GM19324 (cell line): ENCODE data around the gene POGK.

Experiments
- ATAC-seq: cut with Tn5 transposase; IDR thresholded peaks from one replicate; pipeline ENCODE4 v1.9.1; 2021; ENCODE audit warnings: mild to moderate bottlenecking, moderate library complexity; ENCODE audit not compliant: unreplicated experiment, low FRiP score

The POGK gene

DNA sequence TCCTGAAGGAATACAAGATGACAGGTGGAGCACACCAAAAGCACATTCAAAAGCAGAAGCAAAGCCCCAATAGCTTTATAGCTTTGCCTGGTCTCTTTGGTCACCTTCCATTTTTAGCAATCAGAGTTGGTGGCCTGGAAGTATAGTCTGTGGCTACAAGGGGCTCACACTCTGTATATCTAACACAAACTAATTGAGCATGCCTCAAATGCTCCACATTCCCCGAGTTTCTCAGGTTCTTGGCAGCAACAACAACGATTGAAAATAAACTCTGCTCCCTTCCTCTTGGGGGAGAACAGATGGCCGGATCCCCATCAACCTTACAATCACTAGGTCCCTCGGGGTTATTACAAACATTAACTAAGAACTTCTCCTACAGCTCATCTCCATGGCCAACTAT, 61.7 kb downstream of the POGK start:
- no peak for ATAC-seq

DNA sequence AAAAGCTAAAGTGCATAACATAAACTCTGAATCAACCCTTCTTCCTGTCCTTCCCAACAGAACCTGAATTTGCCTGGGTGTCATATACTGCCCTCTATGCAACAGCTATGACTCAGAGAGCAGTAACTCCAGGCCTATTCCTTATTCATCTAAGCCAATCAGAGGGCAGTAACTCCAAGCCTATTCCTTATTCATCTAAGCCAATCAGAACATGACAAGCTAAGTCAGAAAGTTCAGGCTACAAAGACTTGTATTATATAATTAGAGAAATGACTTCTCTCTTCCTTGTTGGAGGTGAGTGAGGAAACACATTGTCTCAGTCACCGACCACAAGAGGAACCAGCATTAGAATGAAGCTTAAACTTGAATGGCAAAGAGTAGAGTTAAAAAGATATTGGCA, 63.0 kb downstream of the POGK start:
- ATAC-seq = no peak

DNA sequence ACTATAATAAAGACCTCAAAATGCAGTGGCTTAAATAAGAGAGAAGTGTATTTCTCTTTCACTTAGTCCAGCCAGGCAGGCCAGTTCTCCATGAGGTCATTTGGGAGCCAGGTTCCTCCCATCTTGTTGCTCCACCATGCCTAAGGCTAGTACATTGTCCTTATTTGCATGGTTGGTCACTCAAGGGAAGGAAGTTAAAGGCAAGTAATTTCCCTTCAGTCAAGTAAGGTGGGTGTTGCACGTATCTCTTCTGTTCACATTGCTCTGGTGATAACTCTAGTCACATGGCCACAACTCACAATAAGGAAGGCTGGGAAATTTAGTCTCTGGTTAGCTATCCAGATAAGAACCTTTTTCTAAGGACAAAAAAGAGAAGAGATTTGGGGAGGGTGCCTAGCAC, 64.0 kb downstream of the POGK start:
- no peak for ATAC-seq

DNA sequence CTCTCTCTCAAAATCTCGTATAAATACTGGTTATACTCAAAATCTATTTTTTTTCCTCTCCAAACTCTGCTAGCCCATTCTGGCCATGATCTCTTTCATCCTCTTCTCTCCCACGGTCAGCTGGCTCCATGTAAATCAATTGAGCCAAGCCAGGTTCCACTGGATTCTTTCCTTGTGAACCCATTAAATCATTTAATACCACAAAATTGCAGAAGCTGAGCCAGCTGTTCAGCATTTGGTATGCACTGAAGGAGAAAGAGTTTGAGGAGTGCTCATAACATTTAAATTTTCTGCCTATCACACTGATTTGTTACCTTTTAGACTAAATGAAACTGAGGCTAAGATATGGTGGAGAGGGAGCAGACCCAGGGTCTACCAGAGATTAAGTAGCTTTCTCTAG, 65.9 kb downstream of the POGK start:
- ATAC-seq = no peak

DNA sequence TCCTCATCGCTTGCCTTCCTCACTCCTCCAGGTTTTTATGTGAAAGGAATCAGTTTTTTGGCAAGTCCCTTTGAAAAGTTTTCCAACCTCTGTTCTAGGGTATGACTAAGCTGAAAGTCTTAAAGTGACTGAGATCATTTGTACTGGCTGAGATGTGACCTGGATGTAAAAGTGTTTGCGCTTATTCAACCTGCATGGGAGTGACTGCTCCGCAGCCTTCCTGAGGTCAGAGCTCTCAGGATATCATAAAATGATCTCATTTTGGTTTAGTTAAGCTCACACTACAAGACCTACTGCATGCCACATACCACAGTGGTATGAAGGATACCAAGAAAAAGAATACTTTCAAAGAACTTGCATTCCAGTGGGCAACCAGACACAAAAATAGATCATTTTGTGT, 66.6 kb downstream of the POGK start:
- no peak for ATAC-seq
